Loucy (cell line): ENCODE data around the gene RPL19.

ENCODE experiments used
- CTCF ChIP-seq: fragments of 200-600 bp; sonication (generic); conservative IDR thresholded peaks from 2 replicates; pipeline ENCODE4 v1.5.1; 2014; ENCODE audit warnings: mild to moderate bottlenecking, antibody characterized with exemption, low read length
- EZH2phosphoT487 ChIP-seq: fragments of 200-600 bp; IDR thresholded peaks from 2 replicates; pipeline ENCODE4 v1.6.1; 2018; ENCODE audit warnings: antibody characterized with exemption, mild to moderate bottlenecking, moderate library complexity, borderline replicate concordance

GRCh38 chr17:39183045-39183444 is 17.0 kb upstream of the RPL19 start:
- TF ChIP-seq CTCF = no peak
- TF ChIP-seq EZH2phosphoT487 = no peak
